GM23338 (cell line): Measurements from ENCODE around the gene WFDC10B. TPM values are rescaled to one million over a fixed set of nuclear protein-coding genes. Genes with fewer than 3 reads are reported as not detected.

ENCODE experiments used
- ATAC-seq: fragments of 200-7000 bp; cut with Tn5 transposase; 3 replicates; pipeline ENCODE4 v1.9.1; 2020
- DNase-seq: peaks from one replicate; pipeline ENCODE4 v3.0.0-alpha.2; 2015; ENCODE audit warnings: low spot score
- H2AFZ ChIP-seq: fragments of 200-600 bp; sonication (generic); 2 replicates; pipeline ENCODE4 v1.8.0; 2016; ENCODE audit warnings: antibody characterized with exemption, mild to moderate bottlenecking, moderate library complexity
- H3F3A ChIP-seq: fragments of 200-600 bp; sonication (generic); replicated peaks from 2 replicates; pipeline ENCODE4 v1.8.0; 2017; ENCODE audit warnings: antibody characterized with exemption, mixed run types, low read depth
- H3K27ac ChIP-seq: fragments of 200-600 bp; sonication (generic); 2 replicates; pipeline ENCODE4 v1.6.1; 2016; ENCODE audit warnings: low read depth
- H3K27me3 ChIP-seq: fragments of 200-600 bp; sonication (generic); 2 replicates; pipeline ENCODE4 v1.8.0; 2016; ENCODE audit warnings: mild to moderate bottlenecking, mixed run types, moderate library complexity; ENCODE audit not compliant: insufficient read depth
- H3K36me3 ChIP-seq: fragments of 200-600 bp; sonication (generic); 2 replicates; pipeline ENCODE4 v1.8.0; 2016; ENCODE audit warnings: mild to moderate bottlenecking; ENCODE audit not compliant: insufficient read depth
- H3K4me1 ChIP-seq: fragments of 200-600 bp; sonication (generic); 2 replicates; pipeline ENCODE4 v1.8.0; 2016; ENCODE audit warnings: mild to moderate bottlenecking, moderate library complexity; ENCODE audit not compliant: insufficient read depth
- H3K4me2 ChIP-seq: fragments of 200-600 bp; sonication (generic); 2 replicates; pipeline ENCODE4 v1.7.1; 2017; ENCODE audit warnings: mixed run types
- H3K4me3 ChIP-seq: fragments of 200-600 bp; sonication (generic); 2 replicates; pipeline ENCODE4 v1.6.1; 2016; ENCODE audit warnings: mixed run types
- H3K79me2 ChIP-seq: fragments of 200-600 bp; sonication (generic); replicated peaks from 2 replicates; pipeline ENCODE4 v1.8.0; 2017; ENCODE audit warnings: mild to moderate bottlenecking; ENCODE audit not compliant: insufficient read depth
- H3K9me2 ChIP-seq: fragments of 200-600 bp; sonication (generic); 2 replicates; pipeline ENCODE4 v1.8.0; 2017; ENCODE audit not compliant: insufficient read depth
- H4K20me1 ChIP-seq: fragments of 200-600 bp; sonication (generic); replicated peaks from 2 replicates; pipeline ENCODE4 v1.8.0; 2017; ENCODE audit warnings: mild to moderate bottlenecking; ENCODE audit not compliant: insufficient read depth
- H3K27ac Mint-ChIP-seq: 2 replicates; pipeline ENCODE4 v1.8.0; 2020; ENCODE audit warnings: inconsistent platforms, mild to moderate bottlenecking, moderate library complexity, mixed read lengths
- H3K27me3 Mint-ChIP-seq: 3 replicates; pipeline ENCODE4 v1.8.0; 2022; ENCODE audit warnings: low read depth, mild to moderate bottlenecking, moderate library complexity, mixed read lengths, inconsistent platforms; ENCODE audit not compliant: insufficient read depth, poor library complexity
- H3K36me3 Mint-ChIP-seq: 3 replicates; pipeline ENCODE4 v1.8.0; 2021; ENCODE audit warnings: low read depth, mild to moderate bottlenecking, inconsistent platforms, moderate library complexity, mixed read lengths
- H3K4me1 Mint-ChIP-seq: 3 replicates; pipeline ENCODE4 v1.8.0; 2020; ENCODE audit warnings: mild to moderate bottlenecking, inconsistent platforms, mixed read lengths
- H3K4me3 Mint-ChIP-seq: 3 replicates; pipeline ENCODE4 v1.8.0; 2021; ENCODE audit warnings: moderate library complexity, mild to moderate bottlenecking, inconsistent platforms, mixed read lengths
- H3K9me3 Mint-ChIP-seq: 3 replicates; pipeline ENCODE4 v1.8.0; 2020; ENCODE audit warnings: moderate library complexity, mild to moderate bottlenecking, inconsistent platforms, mixed read lengths
- CREB1 ChIP-seq: fragments of 250-450 bp; sonication (Bioruptor Pico); IDR thresholded peaks from 2 replicates; pipeline ENCODE4 v1.5.0; 2020; ENCODE audit warnings: low read depth, mild to moderate bottlenecking, moderate library complexity
- ETS1 ChIP-seq: IDR thresholded peaks from 2 replicates; pipeline ENCODE4 v1.6.1; 2016; ENCODE audit warnings: antibody characterized with exemption
- EZH2 ChIP-seq: fragments of 200-600 bp; sonication (generic); IDR thresholded peaks from one replicate; pipeline ENCODE4 v1.8.0; 2017; ENCODE audit warnings: antibody characterized with exemption, mild to moderate bottlenecking, low read depth; ENCODE audit not compliant: unreplicated experiment
- EZH2phosphoT487 ChIP-seq: fragments of 200-600 bp; sonication (generic); IDR thresholded peaks from one replicate; pipeline ENCODE4 v1.8.1; 2018; ENCODE audit warnings: antibody characterized with exemption; ENCODE audit not compliant: unreplicated experiment
- JUNB ChIP-seq: IDR thresholded peaks from one replicate; pipeline ENCODE4 v1.6.1; 2016; ENCODE audit warnings: antibody characterized with exemption; ENCODE audit not compliant: unreplicated experiment
- NANOG ChIP-seq: IDR thresholded peaks from 2 replicates; pipeline ENCODE4 v1.6.1; 2016; ENCODE audit warnings: antibody characterized with exemption, borderline replicate concordance
- POLR2AphosphoS5 ChIP-seq: IDR thresholded peaks from 2 replicates; pipeline ENCODE4 v1.6.1; 2016; ENCODE audit warnings: antibody characterized with exemption, low read depth
- STAT1 ChIP-seq: IDR thresholded peaks from one replicate; pipeline ENCODE4 v1.6.1; 2016; ENCODE audit warnings: antibody characterized with exemption; ENCODE audit not compliant: unreplicated experiment
- ZNF114 ChIP-seq: fragments of 250-450 bp; sonication (Bioruptor Pico); IDR thresholded peaks from 2 replicates; pipeline ENCODE4 v1.5.0; 2020; ENCODE audit warnings: mild to moderate bottlenecking, moderate library complexity
- ZNF331 ChIP-seq: fragments of 250-450 bp; sonication (Bioruptor Pico); IDR thresholded peaks from 2 replicates; pipeline ENCODE4 v1.5.0; 2020; ENCODE audit warnings: low read depth, mild to moderate bottlenecking, moderate library complexity
- ZNF462 ChIP-seq: fragments of 250-450 bp; sonication (Bioruptor Pico); IDR thresholded peaks from 2 replicates; pipeline ENCODE4 v1.5.0; 2020; ENCODE audit warnings: mild to moderate bottlenecking, moderate library complexity
- polyA plus RNA-seq: library from polyadenylated mRNA; unstranded; fragments of >200 nt; fragmentation: Nextera tagmentation; extraction: Ambion mirVana; gene quantifications from 2 replicates; pipeline ENCODE4 v1.2.1, GENCODE V29; 2016
- total RNA-seq: library from RNA; depleted of rRNA; stranded (reverse); fragments of >200 nt; shearing (Covaris generic); gene quantifications from 2 replicates; pipeline ENCODE4 v1.2.3, GENCODE V29; 2014
- TF ChIP-seq, protein P1 (sequence below): IDR thresholded peaks from one replicate; pipeline ENCODE4 v1.6.1; 2018; ENCODE audit warnings: antibody characterized with exemption; ENCODE audit not compliant: unreplicated experiment
- TF ChIP-seq, protein P2 (sequence below), 2 experiments: fragments of 200-600 bp in 1 of 2; sonication (generic) in 1 of 2; conservative IDR thresholded peaks; 2 replicates each; pipeline versions ENCODE4 v1.5.1 to v1.6.1; 2016 to 2017; ENCODE audit warnings: antibody characterized with exemption in 2 of 2, low read depth in 2 of 2, mild to moderate bottlenecking in 2 of 2, moderate library complexity in 1 of 2

Gene WFDC10B
- total and polyA plus RNA-seq, 2 experiments from 2014 or later, result 1.0 TPM; not detected in 1

GRCh38 chr20:45679650-45680049 lies 25.2 kb downstream of the WFDC10B start:
- Mint-ChIP-seq H3K4me1 (no peaks in the 10 kb centered on the region), H3K36me3 (peaks cover 16% of the 10 kb centered on the region; the same call in 2 of the 3 replicates), H3K27me3 (peaks cover 13% of the 10 kb centered on the region), H3K27ac (no peak overlapping the region), H3K9me3 (peaks cover 21% of the 10 kb centered on the region), H3K4me3 (no peak overlapping the region)
- H4K20me1 ChIP-seq, result no peaks in the 10 kb centered on the region
- H3K79me2 ChIP-seq, result no peaks in the 10 kb centered on the region
- no peak overlapping the region for H2AFZ ChIP-seq
- H3K27ac ChIP-seq, result no peak overlapping the region
- peaks cover 8% of the 10 kb centered on the region for H3K9me2 ChIP-seq
- H3F3A ChIP-seq, result no peaks in the 10 kb centered on the region
- H3K4me1 ChIP-seq, result no peaks in the 10 kb centered on the region
- H3K4me2 ChIP-seq, result no peak overlapping the region
- H3K36me3 ChIP-seq, result peaks cover 21% of the 10 kb centered on the region
- TF ChIP-seq POLR2AphosphoS5, result no peak
- no peak for TF ChIP-seq NANOG
- TF ChIP-seq EZH2, result no peak
- TF ChIP-seq ZNF114 (CRISPR knock-in tag), result no peak
- TF ChIP-seq ZNF462 (CRISPR knock-in tag), result no peak
- no peak for TF ChIP-seq EZH2phosphoT487
- no peak for TF ChIP-seq ETS1
- no peak for TF ChIP-seq JUNB
- TF ChIP-seq CREB1 (CRISPR knock-in tag), result no peak
- TF ChIP-seq STAT1, result no peak
- no peak for TF ChIP-seq ZNF331 (CRISPR knock-in tag)
- TF ChIP-seq, protein P1, sequence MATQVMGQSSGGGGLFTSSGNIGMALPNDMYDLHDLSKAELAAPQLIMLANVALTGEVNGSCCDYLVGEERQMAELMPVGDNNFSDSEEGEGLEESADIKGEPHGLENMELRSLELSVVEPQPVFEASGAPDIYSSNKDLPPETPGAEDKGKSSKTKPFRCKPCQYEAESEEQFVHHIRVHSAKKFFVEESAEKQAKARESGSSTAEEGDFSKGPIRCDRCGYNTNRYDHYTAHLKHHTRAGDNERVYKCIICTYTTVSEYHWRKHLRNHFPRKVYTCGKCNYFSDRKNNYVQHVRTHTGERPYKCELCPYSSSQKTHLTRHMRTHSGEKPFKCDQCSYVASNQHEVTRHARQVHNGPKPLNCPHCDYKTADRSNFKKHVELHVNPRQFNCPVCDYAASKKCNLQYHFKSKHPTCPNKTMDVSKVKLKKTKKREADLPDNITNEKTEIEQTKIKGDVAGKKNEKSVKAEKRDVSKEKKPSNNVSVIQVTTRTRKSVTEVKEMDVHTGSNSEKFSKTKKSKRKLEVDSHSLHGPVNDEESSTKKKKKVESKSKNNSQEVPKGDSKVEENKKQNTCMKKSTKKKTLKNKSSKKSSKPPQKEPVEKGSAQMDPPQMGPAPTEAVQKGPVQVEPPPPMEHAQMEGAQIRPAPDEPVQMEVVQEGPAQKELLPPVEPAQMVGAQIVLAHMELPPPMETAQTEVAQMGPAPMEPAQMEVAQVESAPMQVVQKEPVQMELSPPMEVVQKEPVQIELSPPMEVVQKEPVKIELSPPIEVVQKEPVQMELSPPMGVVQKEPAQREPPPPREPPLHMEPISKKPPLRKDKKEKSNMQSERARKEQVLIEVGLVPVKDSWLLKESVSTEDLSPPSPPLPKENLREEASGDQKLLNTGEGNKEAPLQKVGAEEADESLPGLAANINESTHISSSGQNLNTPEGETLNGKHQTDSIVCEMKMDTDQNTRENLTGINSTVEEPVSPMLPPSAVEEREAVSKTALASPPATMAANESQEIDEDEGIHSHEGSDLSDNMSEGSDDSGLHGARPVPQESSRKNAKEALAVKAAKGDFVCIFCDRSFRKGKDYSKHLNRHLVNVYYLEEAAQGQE, result no peak
- TF ChIP-seq, protein P2, sequence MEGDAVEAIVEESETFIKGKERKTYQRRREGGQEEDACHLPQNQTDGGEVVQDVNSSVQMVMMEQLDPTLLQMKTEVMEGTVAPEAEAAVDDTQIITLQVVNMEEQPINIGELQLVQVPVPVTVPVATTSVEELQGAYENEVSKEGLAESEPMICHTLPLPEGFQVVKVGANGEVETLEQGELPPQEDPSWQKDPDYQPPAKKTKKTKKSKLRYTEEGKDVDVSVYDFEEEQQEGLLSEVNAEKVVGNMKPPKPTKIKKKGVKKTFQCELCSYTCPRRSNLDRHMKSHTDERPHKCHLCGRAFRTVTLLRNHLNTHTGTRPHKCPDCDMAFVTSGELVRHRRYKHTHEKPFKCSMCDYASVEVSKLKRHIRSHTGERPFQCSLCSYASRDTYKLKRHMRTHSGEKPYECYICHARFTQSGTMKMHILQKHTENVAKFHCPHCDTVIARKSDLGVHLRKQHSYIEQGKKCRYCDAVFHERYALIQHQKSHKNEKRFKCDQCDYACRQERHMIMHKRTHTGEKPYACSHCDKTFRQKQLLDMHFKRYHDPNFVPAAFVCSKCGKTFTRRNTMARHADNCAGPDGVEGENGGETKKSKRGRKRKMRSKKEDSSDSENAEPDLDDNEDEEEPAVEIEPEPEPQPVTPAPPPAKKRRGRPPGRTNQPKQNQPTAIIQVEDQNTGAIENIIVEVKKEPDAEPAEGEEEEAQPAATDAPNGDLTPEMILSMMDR (conservative IDR thresholded peaks at IDR 0.05; ENCODE audit: low read depth in 2 of 2), result no peak
- no peak for DNase-seq
- no peak for ATAC-seq
- no peak overlapping the region for H3K4me3 ChIP-seq
- H3K27me3 ChIP-seq, result no peaks in the 10 kb centered on the region
